Activated CD8-positive, alpha-beta T cell treated with anti-CD3 and anti-CD28 coated beads for 36 hours (primary cell): ENCODE results near the gene ARHGEF16. TPM values are rescaled to one million over a fixed set of nuclear protein-coding genes. Genes with fewer than 3 reads are reported as not detected.

Experiments used
- ATAC-seq: fragments of 200-7000 bp; cut with Tn5 transposase; one replicate; pipeline ENCODE4 v1.10.0; 2021; ENCODE audit warnings: mild to moderate bottlenecking, moderate library complexity
- CTCF ChIA-PET: fragments of 350-600 bp; sonication (Branson Sonifier 250); formaldehyde crosslinking; loops from one replicate; lab custom pipeline; 2021; ENCODE audit warnings: antibody characterized with exemption; lab: Charles Lee
- POLR2A ChIA-PET: fragments of 350-600 bp; sonication (Branson Sonifier 250); formaldehyde crosslinking; loops from one replicate; lab custom pipeline; 2021; ENCODE audit warnings: antibody characterized with exemption; lab: Charles Lee
- DNase-seq: peaks from one replicate; pipeline ENCODE4 v3.0.0-alpha.2; 2020
- H3K27ac Mint-ChIP-seq: one replicate; pipeline ENCODE4 v1.8.0; 2021; ENCODE audit warnings: mild to moderate bottlenecking, mixed read lengths
- H3K27me3 Mint-ChIP-seq: one replicate; pipeline ENCODE4 v1.8.0; 2021; ENCODE audit warnings: mixed read lengths
- H3K36me3 Mint-ChIP-seq: one replicate; pipeline ENCODE4 v1.8.0; 2021; ENCODE audit warnings: low read depth, mixed read lengths
- H3K4me1 Mint-ChIP-seq: one replicate; pipeline ENCODE4 v1.8.0; 2021; ENCODE audit warnings: low read depth, mixed read lengths
- H3K4me3 Mint-ChIP-seq: one replicate; pipeline ENCODE4 v1.8.0; 2021; ENCODE audit warnings: mild to moderate bottlenecking, moderate library complexity, mixed read lengths
- H3K9me3 Mint-ChIP-seq: one replicate; pipeline ENCODE4 v1.8.0; 2021; ENCODE audit warnings: mixed read lengths
- CTCF ChIP-seq: fragments of 200-600 bp; IDR thresholded peaks from one replicate; pipeline ENCODE4 v1.8.0; 2022; ENCODE audit warnings: antibody characterized with exemption, mild to moderate bottlenecking
- intact Hi-C: fragments of 100-400 bp; cut with micrococcal nuclease; formaldehyde crosslinking; loops from one replicate; pipeline ENCODE4 v1.10.0; 2022
- total RNA-seq, 2 experiments: library from RNA; stranded (reverse); gene quantifications; one replicate each; pipeline ENCODE4 v1.2.3, GENCODE V29; 2021

The ARHGEF16 gene
- total RNA-seq, 2 experiments from 2014 or later, result not detected

- ATAC-seq (no peak), DNase-seq (no peak)
- intact Hi-C loops, result no loop called here
- Mint-ChIP-seq H3K36me3 (no peaks in the 10 kb centered on the region), H3K4me3 (no peak overlapping the region), H3K4me1 (no peaks in the 10 kb centered on the region), H3K9me3 (no peaks in the 10 kb centered on the region), H3K27ac (no peak overlapping the region), H3K27me3 (peaks cover 3% of the 10 kb centered on the region)
- ChIA-PET CTCF (no interaction called here), POLR2A (no interaction called here)
- no peak for TF ChIP-seq CTCF
Measured at GRCh38 chr1:3459051-3459908, 4.8 kb downstream of the ARHGEF16 start.

- ChIA-PET CTCF (no interaction called here), POLR2A (no interaction called here)
- H3K36me3 Mint-ChIP-seq, result no peaks in the 10 kb centered on the region
- no peak overlapping the region for H3K4me3 Mint-ChIP-seq
- intact Hi-C loops, result no loop called here
- no peak for DNase-seq
- H3K4me1 Mint-ChIP-seq, result no peaks in the 10 kb centered on the region
- ATAC-seq, result no peak
- peaks cover 3% of the 10 kb centered on the region for H3K27me3 Mint-ChIP-seq
- H3K27ac Mint-ChIP-seq, result no peak overlapping the region
- TF ChIP-seq CTCF, result no peak
- no peaks in the 10 kb centered on the region for H3K9me3 Mint-ChIP-seq
Measured at GRCh38 chr1:3459940-3460671, 5.6 kb downstream of the ARHGEF16 start.

- intact Hi-C loops, result no loop called here
- Mint-ChIP-seq H3K36me3 (no peaks in the 10 kb centered on the region), H3K27ac (no peak overlapping the region), H3K4me3 (no peak overlapping the region), H3K9me3 (no peaks in the 10 kb centered on the region), H3K27me3 (no peaks in the 10 kb centered on the region), H3K4me1 (no peaks in the 10 kb centered on the region)
- no peak for TF ChIP-seq CTCF
- ATAC-seq, result no peak
- ChIA-PET POLR2A (no interaction called here), CTCF (interaction anchor here (1.6 kb wide), 1 partner anchor 30 kb away, joined by 5 read pairs; no protein-coding TSS in a partner anchor)
- no peak for DNase-seq
Measured at GRCh38 chr1:3460672-3461131, 6.2 kb downstream of the ARHGEF16 start.

GRCh38 chr1:3461238-3461933, 6.9 kb downstream of the ARHGEF16 start:
- Mint-ChIP-seq H3K27me3 (no peaks in the 10 kb centered on the region), H3K36me3 (no peaks in the 10 kb centered on the region), H3K9me3 (no peaks in the 10 kb centered on the region), H3K27ac (no peak overlapping the region), H3K4me3 (no peak overlapping the region), H3K4me1 (no peaks in the 10 kb centered on the region)
- ATAC-seq, result no peak
- DNase-seq, result no peak
- TF ChIP-seq CTCF, result no peak
- intact Hi-C loops, result no loop called here
- ChIA-PET POLR2A (no interaction called here), CTCF (interaction anchor here (1.6 kb wide), 1 partner anchor 29 kb away, joined by 5 read pairs; no protein-coding TSS in a partner anchor)
